Erythroblast (primary cell): Measurements from ENCODE around the gene FAIM2.

ENCODE experiments used
- GATA1 ChIP-seq: IDR thresholded peaks from 2 replicates; pipeline ENCODE4 v1.6.1; 2011; ENCODE audit warnings: low read depth, mild to moderate bottlenecking, control low read depth, low read length, moderate library complexity
- POLR2A ChIP-seq: IDR thresholded peaks from 2 replicates; pipeline ENCODE4 v1.6.1; 2011; ENCODE audit warnings: mild to moderate bottlenecking, low read length

GRCh38 chr12:49854976-49855375, 48.7 kb downstream of the FAIM2 start:
- no peak for TF ChIP-seq POLR2A
- no peak for TF ChIP-seq GATA1
